Stimulated activated CD8-positive, alpha-beta memory T cell treated with anti-CD3 and anti-CD28 coated beads, Interleukin-2, amount 100 ng/mL, for 48 hours (primary cell): ENCODE data around the gene MTARC2.
A peak's percentile ranks its signal among the peaks of the same experiment; 100 is the strongest.
"Not testable (repeated sequence)": the region's sequence is repeated elsewhere in the genome, so short reads cannot be mapped to it uniquely, and the experiment has no call there.

ENCODE experiments used
- DNase-seq, 2 donors: peaks; one replicate each; pipeline ENCODE4 v3.0.0-alpha.2; 2020; ENCODE audit warnings: low read depth in 2 of 2

The MTARC2 gene

GRCh38 chr1:220732621-220733020 is 15.5 kb upstream of the MTARC2 start:
- DNase-seq = no peak

GRCh38 chr1:220733086-220733601 is 15.0 kb upstream of the MTARC2 start:
- peak; percentile 55 to 65 for DNase-seq

GRCh38 chr1:220734571-220735326 is 13.4 kb upstream of the MTARC2 start:
- no peak for DNase-seq

- not testable (repeated sequence) for DNase-seq
These were observed 11.8 kb upstream of the MTARC2 start for GRCh38 chr1:220736283-220736682.

GRCh38 chr1:220741349-220741748 is 6.8 kb upstream of the MTARC2 start:
- DNase-seq = no peak

- DNase-seq = no peak
These were observed 6.3 kb upstream of the MTARC2 start for GRCh38 chr1:220741825-220742224.

GRCh38 chr1:220742520-220742919 is 5.6 kb upstream of the MTARC2 start:
- no peak for DNase-seq

- no peak for DNase-seq
These were observed 1.3 kb upstream of the MTARC2 start for GRCh38 chr1:220746851-220747250.

- DNase-seq = no peak
These were observed 559 bp upstream of the MTARC2 start for GRCh38 chr1:220747437-220748088.

GRCh38 chr1:220748936-220749335 is 814 bp downstream of the MTARC2 start:
- no peak for DNase-seq

- DNase-seq = no peak
These were observed 2.0 kb downstream of the MTARC2 start for GRCh38 chr1:220750131-220750515.

GRCh38 chr1:220751111-220751510 is 3.0 kb downstream of the MTARC2 start:
- no peak for DNase-seq

- DNase-seq = no peak
These were observed 6.2 kb downstream of the MTARC2 start for GRCh38 chr1:220754212-220754917.

GRCh38 chr1:220754918-220755295 is 6.8 kb downstream of the MTARC2 start:
- DNase-seq = no peak

GRCh38 chr1:220755309-220755708 is 7.2 kb downstream of the MTARC2 start:
- no peak for DNase-seq

- DNase-seq = no peak
These were observed 9.3 kb downstream of the MTARC2 start for GRCh38 chr1:220757441-220757840.

- no peak for DNase-seq
These were observed 11.0 kb downstream of the MTARC2 start for GRCh38 chr1:220759147-220759546.

- no peak for DNase-seq
These were observed 13.7 kb downstream of the MTARC2 start for GRCh38 chr1:220761688-220762427.

GRCh38 chr1:220764757-220765156 is 16.6 kb downstream of the MTARC2 start:
- no peak for DNase-seq

GRCh38 chr1:220767312-220768125 is 19.4 kb downstream of the MTARC2 start:
- DNase-seq = no peak

GRCh38 chr1:220768126-220768601 is 20.0 kb downstream of the MTARC2 start:
- DNase-seq = no peak
